ENCODE measurements around the gene ODAD4.

Gene ODAD4

DNA sequence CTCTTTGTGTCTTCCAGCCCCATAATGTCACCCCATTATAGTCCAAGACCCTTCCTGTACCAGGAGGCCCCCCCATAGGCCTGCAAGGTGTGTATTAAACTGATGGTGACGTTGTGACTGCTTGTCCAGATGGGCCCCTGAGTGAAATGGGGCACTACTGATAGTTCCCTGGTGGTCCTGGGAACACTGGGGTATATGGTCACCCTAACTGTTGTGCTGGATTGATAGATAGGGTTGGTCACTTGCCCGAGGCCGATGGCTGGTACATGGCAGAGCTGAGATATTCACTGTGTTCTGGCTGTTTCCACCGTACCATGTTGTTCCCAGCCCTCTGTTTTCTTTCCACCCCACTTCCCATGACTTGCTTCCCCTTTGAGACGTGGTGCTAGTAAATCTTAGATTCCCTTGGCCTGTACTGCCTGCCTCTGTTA lies 40.5 kb downstream of the ODAD4 start:
- no peak for DNase-seq (ENCODE audit: low read depth in 2 of 3, low spot score in 1 of 3)

DNA sequence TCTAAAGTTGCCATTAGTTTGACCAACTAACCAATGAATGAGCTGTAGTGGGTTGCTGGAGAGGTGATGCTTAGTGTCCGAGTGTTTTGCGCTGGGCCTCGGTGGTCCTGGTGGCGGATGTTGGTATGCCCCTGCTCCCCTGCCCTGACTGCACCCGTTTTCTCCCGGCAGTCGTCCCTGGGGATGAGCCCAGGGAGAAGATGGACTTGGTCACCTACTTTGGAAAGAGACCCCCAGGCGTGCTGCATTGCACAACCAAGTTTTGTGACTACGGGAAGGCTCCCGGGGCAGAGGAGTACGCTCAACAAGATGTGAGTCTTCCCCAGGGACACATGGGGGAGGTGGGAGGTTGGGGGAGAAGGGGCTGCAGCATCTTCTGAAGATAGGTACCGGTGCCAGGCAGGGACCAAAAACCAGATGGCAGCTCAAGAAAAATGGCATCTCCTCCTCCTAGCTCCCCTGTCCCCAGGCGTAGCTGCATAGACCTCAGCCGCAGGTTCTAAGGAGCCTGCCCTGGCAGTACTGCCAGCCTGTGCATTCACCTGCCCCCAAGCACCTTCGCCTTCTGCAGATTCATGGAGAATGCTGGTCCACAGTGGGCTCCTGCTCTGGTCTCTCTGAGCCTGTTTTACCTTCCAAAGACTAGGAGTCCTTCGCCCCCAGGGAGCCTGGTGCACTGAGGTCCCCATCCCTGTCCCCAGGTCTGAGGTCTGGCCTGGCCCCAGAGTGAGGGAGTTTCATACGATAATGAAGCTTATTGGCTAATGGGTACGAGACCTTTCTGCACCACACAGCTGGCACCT lies 41.5 kb downstream of the ODAD4 start:
- no peak for DNase-seq (ENCODE audit: low read depth in 2 of 3, low spot score in 1 of 3)

DNA sequence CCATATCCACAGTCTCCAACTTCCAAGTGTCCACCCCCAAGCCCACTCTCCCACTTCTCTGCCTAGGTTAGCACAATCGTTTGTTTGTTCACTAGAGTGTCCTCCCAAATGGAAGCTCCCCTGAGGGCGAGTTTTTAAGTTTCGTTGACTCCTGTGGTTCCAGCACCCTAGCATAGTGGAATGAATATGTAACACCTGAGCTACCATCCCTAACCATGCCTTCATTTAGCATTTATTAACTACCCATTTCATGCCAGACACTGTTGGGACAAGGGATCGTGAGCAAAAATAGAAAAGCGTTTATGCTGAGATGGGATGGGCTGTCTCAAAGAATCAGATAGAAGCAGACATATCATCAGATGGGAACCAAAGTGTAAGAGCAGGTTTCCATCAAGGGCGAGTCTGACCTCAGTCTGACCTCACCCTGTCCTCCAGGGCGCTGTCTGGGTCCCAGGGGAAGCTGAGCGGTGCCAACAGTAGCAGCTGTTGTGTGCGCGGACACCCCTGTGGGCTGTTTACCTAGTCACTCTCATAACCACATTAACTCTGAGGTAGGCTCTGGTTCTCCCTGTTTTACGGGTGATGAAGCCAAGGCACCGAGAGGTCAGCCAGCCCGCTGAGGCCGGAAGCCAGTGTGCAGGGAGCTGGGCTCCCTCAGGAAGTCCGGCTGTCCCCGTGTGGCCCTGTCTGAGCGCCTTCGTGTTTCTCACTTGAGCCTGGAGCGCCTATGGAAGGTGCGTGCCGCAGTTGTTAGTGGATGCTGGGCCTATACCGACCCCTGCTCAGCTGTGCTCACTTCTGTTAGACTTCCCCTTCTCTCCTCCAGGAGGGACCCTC lies 42.4 kb downstream of the ODAD4 start:
- no peak for DNase-seq (ENCODE audit: low read depth in 2 of 3, low spot score in 1 of 3)

DNA sequence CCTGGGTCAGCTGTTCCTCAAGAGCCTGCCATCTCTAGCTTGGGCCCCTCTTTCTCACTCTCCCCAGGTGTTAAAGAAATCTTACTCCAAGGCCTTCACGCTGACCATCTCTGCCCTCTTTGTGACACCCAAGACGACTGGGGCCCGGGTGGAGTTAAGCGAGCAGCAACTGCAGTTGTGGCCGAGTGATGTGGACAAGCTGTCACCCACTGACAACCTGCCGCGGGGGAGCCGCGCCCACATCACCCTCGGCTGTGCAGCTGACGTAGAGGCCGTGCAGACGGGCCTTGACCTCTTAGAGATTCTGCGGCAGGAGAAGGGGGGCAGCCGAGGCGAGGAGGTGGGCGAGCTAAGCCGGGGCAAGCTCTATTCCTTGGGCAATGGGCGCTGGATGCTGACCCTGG lies 43.0 kb downstream of the ODAD4 start:
- no peak for DNase-seq (ENCODE audit: low read depth in 2 of 3, low spot score in 1 of 3)

DNA sequence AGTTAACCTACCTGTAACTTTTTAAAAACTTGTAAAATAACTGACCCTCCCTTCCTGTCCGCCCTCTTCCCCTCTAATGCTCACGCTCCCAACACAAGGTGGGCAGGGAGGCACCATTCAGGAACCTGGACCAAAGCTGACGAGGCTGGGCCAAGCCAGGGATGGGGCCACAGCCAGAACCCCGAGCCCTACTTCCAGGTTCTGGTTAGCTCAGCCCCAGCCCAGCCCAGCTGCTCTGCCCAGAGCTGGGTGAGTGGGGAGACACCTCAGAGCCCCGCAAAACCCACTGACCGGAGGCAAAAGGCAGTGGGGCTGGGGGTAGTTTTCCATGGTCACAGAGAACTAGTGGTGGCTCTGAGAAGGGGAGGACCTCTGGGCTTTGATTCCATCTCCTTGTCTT lies 43.6 kb downstream of the ODAD4 start:
- DNase-seq (ENCODE audit: low read depth in 2 of 3, low spot score in 1 of 3) = no peak

DNA sequence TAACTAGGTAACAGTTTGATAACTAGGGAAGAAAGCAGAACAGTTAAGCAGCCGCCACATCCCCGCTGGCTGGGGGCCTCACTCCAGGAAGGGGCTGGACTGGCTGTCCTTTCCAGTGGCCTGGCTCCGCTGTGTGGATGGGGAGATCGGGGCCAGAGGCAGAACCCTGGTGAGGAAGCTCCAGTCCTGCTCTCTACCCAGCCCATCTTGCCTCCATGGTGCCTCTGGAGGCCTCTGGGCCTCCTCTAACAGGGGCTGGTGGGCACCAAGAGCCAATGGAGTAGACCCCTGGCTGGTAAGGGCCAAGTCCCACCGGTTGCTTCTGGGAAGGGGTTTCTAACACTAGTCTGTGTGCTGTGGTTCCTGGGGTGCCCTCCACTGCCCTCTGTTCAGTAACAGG lies 44.2 kb downstream of the ODAD4 start:
- DNase-seq (ENCODE audit: low read depth in 2 of 3, low spot score in 1 of 3) = no peak

DNA sequence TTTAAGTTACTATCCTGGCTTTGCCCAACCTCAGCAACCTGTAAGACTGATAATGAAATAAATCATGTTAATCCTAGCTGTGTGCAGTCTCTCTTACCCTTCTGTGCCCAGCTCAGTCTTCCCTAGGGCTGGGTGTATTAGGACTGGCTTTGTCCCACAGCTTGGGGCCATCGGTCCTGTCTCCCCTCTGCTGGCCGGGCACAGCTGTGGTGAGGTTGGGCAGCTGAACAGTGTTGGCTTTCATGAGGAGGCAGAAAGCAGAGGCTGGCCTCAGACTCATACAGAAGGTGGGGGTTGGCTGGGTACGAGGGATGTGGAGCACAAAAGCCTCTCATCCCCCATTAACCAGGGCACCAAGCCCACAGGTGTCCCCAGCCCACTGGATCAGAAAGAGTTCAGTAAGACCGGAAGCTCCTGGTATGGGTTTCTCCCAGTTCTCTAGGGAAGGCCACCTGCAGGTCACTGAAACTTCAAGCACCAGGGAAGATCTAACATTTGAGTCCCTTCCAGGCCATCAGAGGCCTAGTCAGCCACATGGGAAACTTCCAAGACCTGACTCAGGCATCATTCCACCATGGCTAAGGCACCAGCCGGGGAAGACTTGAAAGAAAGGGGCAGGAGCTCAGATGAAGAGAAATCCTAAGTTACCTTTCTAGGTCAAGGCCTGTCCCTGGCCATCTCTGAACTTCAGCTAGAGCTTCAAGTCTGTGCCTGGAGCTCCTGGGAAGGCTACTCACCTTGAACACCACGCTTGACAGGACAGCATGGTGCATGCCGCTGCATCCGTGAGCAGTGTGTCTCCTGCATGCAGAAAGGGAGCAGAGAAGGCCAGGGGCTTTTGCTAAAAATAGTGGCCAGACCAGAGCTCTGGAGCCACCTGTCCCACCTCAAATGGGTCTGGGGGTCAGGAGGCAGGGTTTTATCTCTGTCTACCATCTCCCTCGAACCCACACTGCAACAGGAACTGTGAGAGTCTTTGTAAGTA lies 45.0 kb downstream of the ODAD4 start:
- DNase-seq (ENCODE audit: low read depth in 2 of 3, low spot score in 1 of 3) = no peak

DNA sequence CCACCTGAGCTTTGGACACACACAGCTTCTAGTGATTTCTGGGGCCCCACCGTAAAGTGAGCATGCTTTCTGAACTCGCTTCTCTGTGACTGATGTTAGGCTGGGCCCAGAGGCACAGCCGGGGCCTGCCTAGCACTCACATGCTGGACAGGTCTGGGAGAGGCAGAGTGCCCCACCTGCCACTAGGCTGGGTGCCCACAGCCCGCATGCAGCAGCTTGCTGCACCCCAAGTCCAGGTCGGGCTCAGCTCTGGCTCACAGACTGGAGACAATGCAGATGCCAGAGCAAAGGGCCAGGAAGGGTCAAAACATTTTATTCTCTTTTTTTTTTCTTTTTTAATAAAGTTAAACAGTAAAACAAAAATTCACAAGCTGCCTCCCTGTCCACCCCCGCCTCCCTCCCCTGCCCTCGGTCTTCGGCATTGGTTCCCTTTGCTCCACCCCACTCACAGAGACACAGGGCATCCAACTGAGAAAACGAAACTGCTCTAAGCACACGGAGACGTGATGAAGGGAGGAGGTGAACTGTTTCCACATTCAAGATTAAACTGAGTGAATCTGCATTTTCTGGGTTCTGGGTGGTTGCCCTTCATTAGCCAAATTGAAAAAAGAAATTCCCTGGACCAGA lies 45.8 kb downstream of the ODAD4 start:
- DNase-seq (ENCODE audit: low read depth in 2 of 3, low spot score in 1 of 3) = no peak

DNA sequence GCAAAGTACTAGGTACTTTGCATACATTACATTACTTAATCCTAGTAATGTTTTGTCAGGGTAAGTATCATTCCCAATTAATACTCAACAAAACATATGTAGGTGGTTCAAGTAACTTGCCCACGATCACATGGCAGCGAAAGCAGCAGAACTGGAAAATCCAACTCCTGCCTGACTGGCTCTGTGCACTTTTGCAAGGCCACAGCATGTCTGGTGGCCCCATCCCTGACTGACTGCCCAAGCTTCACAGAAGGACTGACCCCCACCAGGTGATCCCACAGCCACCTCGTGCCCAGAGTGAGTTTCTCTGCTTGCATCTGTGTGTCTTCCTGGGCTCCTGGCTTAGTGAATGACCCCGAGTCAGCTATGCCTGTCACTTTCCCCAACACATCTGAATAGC lies 47.6 kb downstream of the ODAD4 start:
- no peak for DNase-seq (ENCODE audit: low read depth in 2 of 3, low spot score in 1 of 3)

DNA sequence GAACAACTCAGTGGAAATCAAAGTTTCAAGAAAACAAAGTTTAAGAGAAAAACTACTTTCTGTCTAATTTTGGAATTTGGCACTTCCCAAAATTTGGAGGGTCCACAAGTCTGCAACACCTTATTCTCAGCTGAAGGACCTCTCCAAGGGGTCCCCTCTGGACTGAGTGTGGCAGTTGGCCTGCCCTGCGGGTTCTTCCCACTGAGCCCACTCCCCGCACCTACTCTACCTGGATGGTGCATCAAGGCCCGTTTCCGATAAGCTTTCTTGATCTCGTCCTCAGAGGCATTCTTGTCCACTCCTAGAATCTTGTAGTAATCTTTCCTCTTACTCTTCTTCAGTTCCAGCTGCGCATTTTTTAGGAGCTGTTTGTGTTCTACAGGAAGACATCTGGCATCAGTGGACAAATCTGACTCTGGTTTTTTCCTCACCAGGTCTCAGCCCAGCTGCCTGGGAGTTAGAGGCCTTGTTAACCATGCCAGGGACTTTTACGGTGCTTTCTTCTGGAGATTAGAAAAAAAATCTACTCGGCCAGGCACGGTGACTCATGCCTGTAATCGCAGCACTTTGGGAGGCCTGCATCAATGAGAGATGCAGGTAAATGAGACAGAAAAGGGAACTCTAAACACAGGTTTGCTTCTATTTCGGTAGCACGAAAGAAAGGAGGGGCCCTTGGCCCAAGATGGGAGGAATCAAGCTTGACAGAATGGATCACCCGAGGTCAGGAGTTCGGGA lies 51.8 kb downstream of the ODAD4 start:
- no peak for DNase-seq (ENCODE audit: low read depth in 2 of 3, low spot score in 1 of 3)

DNA sequence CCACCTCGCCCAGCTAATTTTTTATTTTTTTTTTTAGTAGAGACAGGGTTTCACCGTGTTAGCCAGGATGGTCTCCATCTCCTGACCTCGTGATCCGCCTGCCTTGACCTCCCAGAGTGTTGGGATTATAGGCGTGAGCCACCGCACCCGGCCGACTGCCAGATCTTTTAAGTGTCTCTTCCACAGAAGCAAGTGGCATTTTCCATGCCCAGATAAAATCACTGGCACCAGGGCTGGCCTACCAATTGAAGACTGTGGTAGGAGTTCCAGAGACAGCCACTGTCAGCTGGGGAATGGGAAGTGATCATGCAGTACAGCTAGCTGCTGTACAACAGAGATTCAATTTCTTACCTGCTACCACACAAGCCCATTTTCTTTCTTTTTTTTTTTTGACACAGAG lies 54.0 kb downstream of the ODAD4 start:
- DNase-seq (ENCODE audit: low read depth in 2 of 3, low spot score in 1 of 3) = no peak

DNA sequence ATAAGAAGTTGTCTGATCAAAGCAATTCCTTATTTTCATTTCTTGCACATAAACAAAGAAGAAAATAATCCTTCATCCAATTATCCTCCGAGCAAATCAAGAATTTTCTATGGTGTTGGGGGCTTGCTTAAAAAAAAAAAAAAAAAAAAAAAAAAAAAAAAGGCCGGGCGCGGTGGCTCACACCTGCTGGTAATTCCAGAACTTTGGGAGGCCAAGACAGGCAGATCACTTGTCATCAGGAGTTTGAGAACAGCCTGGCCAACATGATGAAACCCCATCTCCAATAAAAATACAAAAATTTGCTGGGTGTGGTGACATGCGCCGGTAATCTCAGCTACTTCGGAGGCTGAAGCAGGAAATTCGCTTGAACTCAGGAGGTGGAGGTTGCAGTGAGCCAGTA lies 55.5 kb downstream of the ODAD4 start:
- no peak for DNase-seq (ENCODE audit: low read depth in 2 of 3, low spot score in 1 of 3)

DNA sequence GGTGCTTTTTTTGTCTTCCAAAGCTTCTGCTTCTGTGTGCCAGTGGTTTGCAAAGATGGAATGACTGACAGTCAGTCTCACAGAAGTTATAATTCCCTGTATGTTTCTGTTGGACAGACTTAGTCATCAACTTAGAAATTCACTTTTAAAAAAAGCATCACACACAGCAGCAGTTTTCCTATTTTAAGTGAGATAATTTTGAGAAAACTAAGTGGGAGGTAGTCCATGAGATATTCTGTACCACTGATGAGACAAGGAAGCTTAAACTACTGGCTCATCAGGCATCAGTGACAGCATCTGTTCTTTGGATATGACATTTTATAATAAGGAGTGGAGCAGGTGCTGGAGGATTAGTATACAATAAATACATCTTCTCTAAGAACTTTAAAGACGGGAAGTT lies 56.2 kb downstream of the ODAD4 start:
- DNase-seq (ENCODE audit: low read depth in 2 of 3, low spot score in 1 of 3) = no peak

DNA sequence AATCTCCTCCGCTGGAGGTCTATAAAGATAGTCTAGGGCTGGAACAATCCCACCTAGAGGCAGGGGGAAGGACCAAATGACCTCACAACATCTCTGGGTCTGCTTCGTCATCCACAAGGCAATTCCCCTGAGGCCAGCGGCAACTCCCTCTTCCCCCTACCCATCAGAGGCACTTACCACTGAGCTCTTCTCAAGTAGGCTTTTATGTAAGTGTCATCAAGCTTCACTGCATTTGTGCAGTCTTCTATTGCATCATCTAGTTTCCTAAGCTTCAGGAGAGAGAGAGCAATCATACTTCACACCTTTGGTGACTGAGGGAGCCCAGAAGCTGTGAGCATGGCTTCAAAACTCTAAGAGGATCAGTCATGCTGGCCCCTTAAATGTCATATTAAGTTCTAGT lies 57.2 kb downstream of the ODAD4 start:
- DNase-seq (ENCODE audit: low read depth in 2 of 3, low spot score in 1 of 3) = no peak

DNA sequence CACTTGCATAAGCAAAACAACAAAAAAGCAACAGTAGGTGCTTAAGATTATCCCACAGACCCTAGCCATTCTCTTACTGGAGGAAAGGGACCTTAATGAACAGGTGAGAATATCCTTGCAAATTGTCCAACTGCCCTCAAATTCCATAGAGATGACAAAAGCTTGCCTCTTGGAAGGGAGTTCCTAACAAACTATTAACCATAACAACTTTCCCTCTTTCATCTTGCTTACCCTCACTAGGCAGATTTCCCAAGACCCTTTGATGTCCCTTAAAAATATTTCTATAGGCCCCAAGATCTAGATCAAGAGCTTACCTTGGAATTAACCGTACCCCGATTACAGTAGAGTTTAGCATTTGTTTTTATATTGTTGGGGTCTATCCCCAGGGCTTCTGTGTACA lies 58.0 kb downstream of the ODAD4 start:
- DNase-seq (ENCODE audit: low read depth in 2 of 3, low spot score in 1 of 3) = no peak

DNA sequence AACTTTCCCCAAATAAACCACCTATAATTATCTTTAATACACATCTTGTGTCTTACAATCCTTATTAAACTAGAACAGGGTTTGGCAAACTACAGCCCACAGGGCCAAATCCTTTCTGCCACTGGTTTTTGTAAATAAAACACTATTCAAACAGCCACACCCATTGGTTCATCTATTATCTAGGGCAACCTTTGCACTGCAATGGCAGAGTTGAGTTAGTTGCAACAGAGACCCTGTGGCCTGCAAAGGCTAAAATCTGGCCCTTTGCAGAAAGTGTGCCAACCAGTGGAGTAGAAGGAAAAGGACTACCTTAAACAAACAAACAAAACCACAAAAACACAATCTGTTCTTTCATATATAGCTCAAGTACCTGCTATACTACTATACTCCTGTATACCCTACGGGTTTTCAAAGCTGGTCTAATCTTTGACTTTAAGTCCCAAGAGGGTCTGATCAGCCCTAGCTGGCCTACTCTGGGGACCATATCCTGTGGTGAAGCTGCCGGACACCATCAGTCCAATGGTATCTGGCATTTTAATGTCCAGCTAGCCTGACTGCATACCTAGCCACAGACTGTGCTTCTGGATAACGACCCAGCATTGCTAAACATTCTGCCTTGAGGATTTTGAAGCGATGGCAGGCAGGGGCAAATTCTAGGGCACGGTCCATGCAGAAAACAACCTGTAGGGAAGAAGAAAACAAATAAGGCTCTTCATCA lies 59.4 kb downstream of the ODAD4 start:
- no peak for DNase-seq (ENCODE audit: low read depth in 2 of 3, low spot score in 1 of 3)

DNA sequence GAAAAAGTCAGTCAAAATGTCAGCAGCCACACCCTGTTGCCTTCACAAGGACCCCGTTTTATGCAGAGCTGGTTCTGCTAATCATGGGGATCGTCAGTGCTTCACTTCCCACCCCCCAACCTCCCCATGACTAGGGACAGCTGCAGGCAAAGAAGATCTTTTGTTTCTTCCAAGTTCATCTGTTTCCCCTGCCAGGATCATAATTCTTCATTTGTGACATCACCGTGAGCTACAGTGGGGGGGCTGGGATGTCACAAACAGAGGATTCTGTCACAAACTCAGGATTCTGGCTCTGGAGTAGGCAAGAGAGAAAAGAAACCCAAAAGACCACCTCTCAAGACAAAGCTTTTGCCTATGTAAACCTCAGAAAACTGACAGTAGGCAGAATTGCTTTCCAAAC lies 62.2 kb downstream of the ODAD4 start:
- DNase-seq (ENCODE audit: low read depth in 2 of 3, low spot score in 1 of 3) = no peak

DNA sequence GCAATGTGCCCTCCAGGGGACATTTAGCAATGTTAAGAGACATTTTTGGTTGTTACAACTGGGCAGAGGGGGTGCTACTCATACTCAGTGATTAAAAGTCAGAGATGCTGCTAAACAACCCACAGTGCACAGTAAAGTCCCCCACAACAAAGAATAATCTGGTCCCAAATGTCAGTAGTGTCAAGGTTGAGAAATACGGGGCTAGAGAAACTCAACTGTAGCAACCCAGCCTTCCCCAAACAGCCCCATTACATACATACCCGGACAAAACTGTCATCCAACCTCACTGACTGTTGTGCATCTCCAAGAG lies 66.4 kb downstream of the ODAD4 start:
- no peak for DNase-seq (ENCODE audit: low read depth in 2 of 3, low spot score in 1 of 3)

DNA sequence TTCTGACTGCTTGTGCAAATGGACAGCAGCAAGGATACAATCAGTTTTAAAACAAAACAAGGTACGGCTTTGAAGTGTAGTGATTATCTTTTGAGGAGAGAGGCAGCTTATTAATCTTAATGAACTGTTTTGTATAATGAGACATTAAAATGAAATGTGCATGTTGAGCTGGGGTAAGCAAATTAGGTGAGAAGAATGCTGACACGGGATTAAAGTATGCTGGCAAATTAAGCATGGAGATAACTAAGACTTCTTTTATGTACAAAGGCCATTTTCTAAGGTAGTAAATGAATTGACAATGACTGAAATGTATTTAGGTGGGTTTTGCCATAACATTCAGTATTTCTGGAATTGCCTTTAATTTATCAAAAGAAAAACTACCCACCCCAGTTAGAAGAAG lies 68.1 kb downstream of the ODAD4 start:
- no peak for DNase-seq (ENCODE audit: low read depth in 2 of 3, low spot score in 1 of 3)
